K562 (cell line): ENCODE measurements around the gene RPL9. TPM values are rescaled to one million over a fixed set of nuclear protein-coding genes. Genes with fewer than 3 reads are reported as not detected.

Experiments
- BDP1 ChIP-seq: IDR thresholded peaks from 3 replicates; pipeline ENCODE4 v1.6.1; 2011; ENCODE audit not compliant: insufficient read length, insufficient read depth
- CBFB ChIP-seq: sonication (generic); formaldehyde crosslinking; IDR thresholded peaks from 2 replicates; pipeline ENCODE4 v1.4.0; 2020; ENCODE audit warnings: mild to moderate bottlenecking, missing genetic modification reagents
- CBX2 ChIP-seq: fragments of 200-600 bp; sonication (generic); IDR thresholded peaks from one replicate; pipeline ENCODE4 v1.6.1; 2012; ENCODE audit warnings: mild to moderate bottlenecking, low read length, inconsistent platforms; ENCODE audit not compliant: insufficient read depth, poor library complexity, severe bottlenecking
- CC2D1A ChIP-seq: fragments of 450-650 bp; IDR thresholded peaks from 2 replicates; pipeline ENCODE4 v1.6.1; 2017; ENCODE audit warnings: mild to moderate bottlenecking
- CEBPB ChIP-seq: fragments of 450-650 bp; IDR thresholded peaks from 2 replicates; pipeline ENCODE4 v1.6.1; 2016; ENCODE audit warnings: missing genetic modification characterization, missing compliant biosample characterization
- EGR1 ChIP-seq: fragments of 450-650 bp; conservative IDR thresholded peaks from 2 replicates; pipeline ENCODE4 v1.6.1; 2017; ENCODE audit warnings: mild to moderate bottlenecking
- HCFC1 ChIP-seq: IDR thresholded peaks from 2 replicates; pipeline ENCODE4 v1.6.1; 2012; ENCODE audit warnings: low read depth, low read length, improper control_type of control experiment
- HDGF ChIP-seq: fragments of 450-650 bp; IDR thresholded peaks from 2 replicates; pipeline ENCODE4 v1.6.1; 2016
- HIVEP1 ChIP-seq: fragments of 250-450 bp; sonication (Bioruptor Pico); IDR thresholded peaks from 2 replicates; pipeline ENCODE4 v1.4.0; 2020; ENCODE audit warnings: mild to moderate bottlenecking
- HLTF ChIP-seq: fragments of 450-650 bp; IDR thresholded peaks from 2 replicates; pipeline ENCODE4 v1.6.1; 2016
- KHSRP ChIP-seq: fragments of 450-650 bp; IDR thresholded peaks from 2 replicates; pipeline ENCODE4 v1.6.1; 2017
- MEF2D ChIP-seq: conservative IDR thresholded peaks from 2 replicates; pipeline ENCODE4 v1.6.1; 2016; ENCODE audit warnings: low read depth, missing genetic modification characterization, missing compliant biosample characterization
- NFIC ChIP-seq: fragments of 450-650 bp; IDR thresholded peaks from 2 replicates; pipeline ENCODE4 v1.6.1; 2017; ENCODE audit warnings: mild to moderate bottlenecking, inconsistent platforms
- NONO ChIP-seq, 2 experiments: fragments of 200-400 bp in 1 of 2; fragments of 450-650 bp in 1 of 2; formaldehyde crosslinking in 1 of 2; IDR thresholded peaks; 2 replicates each; pipeline ENCODE4 v1.6.1; 2017; ENCODE audit warnings: low read depth in 2 of 2, mild to moderate bottlenecking in 2 of 2, moderate library complexity in 2 of 2, low read length in 1 of 2
- NRF1 ChIP-seq, 2 experiments: fragments of 450-650 bp; IDR thresholded peaks in 1 of 2; conservative IDR thresholded peaks in 1 of 2; 2 replicates each; pipeline ENCODE4 v1.6.1; 2014; ENCODE audit warnings: mild to moderate bottlenecking in 2 of 2
- PCBP1 ChIP-seq: fragments of 200-400 bp; formaldehyde crosslinking; IDR thresholded peaks from 2 replicates; pipeline ENCODE4 v1.6.1; 2018; ENCODE audit warnings: mild to moderate bottlenecking, low read depth, low read length; ENCODE audit not compliant: poor library complexity, severe bottlenecking
- ZNF124 ChIP-seq: sonication (generic); formaldehyde crosslinking; IDR thresholded peaks from 2 replicates; pipeline ENCODE4 v1.8.1; 2022; ENCODE audit warnings: missing genetic modification reagents
- ZNF184 ChIP-seq: sonication (generic); formaldehyde crosslinking; IDR thresholded peaks from 2 replicates; pipeline ENCODE4 v1.5.0; 2020; ENCODE audit warnings: missing genetic modification reagents
- ZNF316 ChIP-seq: fragments of 450-650 bp; IDR thresholded peaks from 2 replicates; pipeline ENCODE4 v1.6.1; 2016
- ZNF347 ChIP-seq: fragments of 450-650 bp; formaldehyde crosslinking; IDR thresholded peaks from 2 replicates; pipeline ENCODE4 v1.4.0; 2020; ENCODE audit warnings: low read depth, mild to moderate bottlenecking, moderate library complexity
- ZNF699 ChIP-seq: fragments of 250-450 bp; sonication (Bioruptor Pico); IDR thresholded peaks from 2 replicates; pipeline ENCODE4 v1.8.0; 2021; ENCODE audit warnings: mild to moderate bottlenecking, moderate library complexity; ENCODE audit not compliant: insufficient replicate concordance
- polyA plus RNA-seq, 8 experiments: library from polyadenylated mRNA; depleted of rRNA in 4 of 8; stranded (reverse) in 5 of 8; unstranded in 3 of 8; fragments of >200 nt; fragmentation: Nextera tagmentation in 2 of 8; fragmentation: Illumina TruSeq in 1 of 8; extraction: Ambion mirVana in 2 of 8; extraction: Trizol in 1 of 8; gene quantifications; 2 replicates each; pipeline versions ENCODE4 v1.2.1 to v1.2.3, GENCODE V29; 2011 to 2014; ENCODE audit warnings: inconsistent platforms in 1 of 8, missing spikeins in 1 of 8
- total RNA-seq, 7 experiments: library from RNA; depleted of rRNA in 6 of 7; stranded (reverse); fragments of >200 nt in 6 of 7; fragmentation: Illumina TruSeq in 2 of 7; extraction: Trizol in 2 of 7; gene quantifications; 2 replicates each; pipeline versions ENCODE4 v1.2.1 to v1.2.3, GENCODE V29; 2011 to 2021; ENCODE audit warnings: low replicate concordance in 1 of 7
- TF ChIP-seq, protein P1 (sequence below), 2 experiments: fragments of 450-650 bp in 1 of 2; sonication (generic) in 1 of 2; formaldehyde crosslinking; conservative IDR thresholded peaks; 2 replicates each; pipeline versions ENCODE4 v1.4.0 to v1.8.1; 2020 to 2022; ENCODE audit warnings: mild to moderate bottlenecking in 1 of 2, missing genetic modification reagents in 1 of 2
- TF ChIP-seq, protein P2 (sequence below): fragments of 200-800 bp; sonication (Bioruptor generic); IDR thresholded peaks from 2 replicates; pipeline ENCODE4 v1.6.1; 2017; ENCODE audit warnings: missing genetic modification characterization, missing compliant biosample characterization
- TF ChIP-seq, protein P3 (sequence below): fragments of 200-800 bp; sonication (Bioruptor generic); IDR thresholded peaks from 2 replicates; pipeline ENCODE4 v1.6.1; 2016; ENCODE audit warnings: missing genetic modification characterization, missing compliant biosample characterization

RPL9 gene
- total and polyA plus RNA-seq, 9 of the 15 experiments (the other 6 are each of a cell fraction or from before 2014, with no cell fraction given), result 1,925 to 5,178 (median 3,033) TPM

DNA sequence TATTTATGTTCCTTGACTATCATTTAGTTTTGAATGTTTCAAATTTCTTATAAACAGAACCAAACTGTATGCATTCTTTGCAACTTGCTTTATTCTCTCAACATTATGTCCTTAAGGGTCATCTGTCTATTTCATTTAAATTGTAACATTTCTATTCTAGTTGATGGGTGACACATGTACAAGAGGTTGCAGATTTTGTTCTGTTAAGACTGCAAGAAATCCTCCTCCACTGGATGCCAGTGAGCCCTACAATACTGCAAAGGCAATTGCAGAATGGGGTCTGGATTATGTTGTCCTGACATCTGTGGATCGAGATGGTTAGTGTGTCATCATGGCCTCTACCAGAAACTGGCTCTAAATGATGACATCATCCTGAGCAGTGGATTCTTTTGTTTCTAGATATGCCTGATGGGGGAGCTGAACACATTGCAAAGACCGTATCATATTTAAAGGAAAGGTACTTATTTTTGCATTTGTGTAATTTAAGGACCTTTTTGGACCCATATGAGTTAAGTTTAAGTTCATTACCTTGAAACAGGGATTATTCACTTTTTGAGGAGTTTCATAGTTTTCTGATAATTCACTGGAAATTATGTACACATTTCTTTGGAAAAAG is 6.3 kb upstream of the RPL9 start (continued):
- TF ChIP-seq ZNF347 (CRISPR knock-in tag), result no peak
- TF ChIP-seq CBFB (CRISPR knock-in tag), result no peak
- TF ChIP-seq HDGF, result no peak
- TF ChIP-seq, protein P1, sequence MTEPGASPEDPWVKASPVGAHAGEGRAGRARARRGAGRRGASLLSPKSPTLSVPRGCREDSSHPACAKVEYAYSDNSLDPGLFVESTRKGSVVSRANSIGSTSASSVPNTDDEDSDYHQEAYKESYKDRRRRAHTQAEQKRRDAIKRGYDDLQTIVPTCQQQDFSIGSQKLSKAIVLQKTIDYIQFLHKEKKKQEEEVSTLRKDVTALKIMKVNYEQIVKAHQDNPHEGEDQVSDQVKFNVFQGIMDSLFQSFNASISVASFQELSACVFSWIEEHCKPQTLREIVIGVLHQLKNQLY (CRISPR knock-in tag; conservative IDR thresholded peaks at IDR 0.05), result no peak
- TF ChIP-seq NFIC, result 0 out of 2 replicates have a peak, but pooled peaks have one; percentile 5
- peak; percentile 69 for TF ChIP-seq CEBPB (tag)
- TF ChIP-seq NONO (IDR thresholded peaks at IDR 0.05; ENCODE audit: low read depth in 2 of 2, low read length in 1 of 2), result no peak
- peak in 1 of 2 experiments; percentile 13; a peak in 1 of 4 replicates for TF ChIP-seq NRF1 (conservative IDR thresholded peaks at IDR 0.05 in 1 of 2, IDR thresholded peaks at IDR 0.05 in 1 of 2)
- no peak for TF ChIP-seq MEF2D
- no peak for TF ChIP-seq KHSRP
- TF ChIP-seq PCBP1, result no peak
- TF ChIP-seq, protein P2, sequence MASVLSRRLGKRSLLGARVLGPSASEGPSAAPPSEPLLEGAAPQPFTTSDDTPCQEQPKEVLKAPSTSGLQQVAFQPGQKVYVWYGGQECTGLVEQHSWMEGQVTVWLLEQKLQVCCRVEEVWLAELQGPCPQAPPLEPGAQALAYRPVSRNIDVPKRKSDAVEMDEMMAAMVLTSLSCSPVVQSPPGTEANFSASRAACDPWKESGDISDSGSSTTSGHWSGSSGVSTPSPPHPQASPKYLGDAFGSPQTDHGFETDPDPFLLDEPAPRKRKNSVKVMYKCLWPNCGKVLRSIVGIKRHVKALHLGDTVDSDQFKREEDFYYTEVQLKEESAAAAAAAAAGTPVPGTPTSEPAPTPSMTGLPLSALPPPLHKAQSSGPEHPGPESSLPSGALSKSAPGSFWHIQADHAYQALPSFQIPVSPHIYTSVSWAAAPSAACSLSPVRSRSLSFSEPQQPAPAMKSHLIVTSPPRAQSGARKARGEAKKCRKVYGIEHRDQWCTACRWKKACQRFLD (CRISPR knock-in tag), result no peak
- no peak for TF ChIP-seq ZNF699
- no peak for TF ChIP-seq EGR1
- peak; percentile 61 for TF ChIP-seq HCFC1
- no peak for TF ChIP-seq CBX2
- TF ChIP-seq HLTF, result no peak
- no peak for TF ChIP-seq ZNF184
- TF ChIP-seq ZNF316, result 0 out of 2 replicates have a peak, but pooled peaks have one; percentile 7
- TF ChIP-seq, protein P3, sequence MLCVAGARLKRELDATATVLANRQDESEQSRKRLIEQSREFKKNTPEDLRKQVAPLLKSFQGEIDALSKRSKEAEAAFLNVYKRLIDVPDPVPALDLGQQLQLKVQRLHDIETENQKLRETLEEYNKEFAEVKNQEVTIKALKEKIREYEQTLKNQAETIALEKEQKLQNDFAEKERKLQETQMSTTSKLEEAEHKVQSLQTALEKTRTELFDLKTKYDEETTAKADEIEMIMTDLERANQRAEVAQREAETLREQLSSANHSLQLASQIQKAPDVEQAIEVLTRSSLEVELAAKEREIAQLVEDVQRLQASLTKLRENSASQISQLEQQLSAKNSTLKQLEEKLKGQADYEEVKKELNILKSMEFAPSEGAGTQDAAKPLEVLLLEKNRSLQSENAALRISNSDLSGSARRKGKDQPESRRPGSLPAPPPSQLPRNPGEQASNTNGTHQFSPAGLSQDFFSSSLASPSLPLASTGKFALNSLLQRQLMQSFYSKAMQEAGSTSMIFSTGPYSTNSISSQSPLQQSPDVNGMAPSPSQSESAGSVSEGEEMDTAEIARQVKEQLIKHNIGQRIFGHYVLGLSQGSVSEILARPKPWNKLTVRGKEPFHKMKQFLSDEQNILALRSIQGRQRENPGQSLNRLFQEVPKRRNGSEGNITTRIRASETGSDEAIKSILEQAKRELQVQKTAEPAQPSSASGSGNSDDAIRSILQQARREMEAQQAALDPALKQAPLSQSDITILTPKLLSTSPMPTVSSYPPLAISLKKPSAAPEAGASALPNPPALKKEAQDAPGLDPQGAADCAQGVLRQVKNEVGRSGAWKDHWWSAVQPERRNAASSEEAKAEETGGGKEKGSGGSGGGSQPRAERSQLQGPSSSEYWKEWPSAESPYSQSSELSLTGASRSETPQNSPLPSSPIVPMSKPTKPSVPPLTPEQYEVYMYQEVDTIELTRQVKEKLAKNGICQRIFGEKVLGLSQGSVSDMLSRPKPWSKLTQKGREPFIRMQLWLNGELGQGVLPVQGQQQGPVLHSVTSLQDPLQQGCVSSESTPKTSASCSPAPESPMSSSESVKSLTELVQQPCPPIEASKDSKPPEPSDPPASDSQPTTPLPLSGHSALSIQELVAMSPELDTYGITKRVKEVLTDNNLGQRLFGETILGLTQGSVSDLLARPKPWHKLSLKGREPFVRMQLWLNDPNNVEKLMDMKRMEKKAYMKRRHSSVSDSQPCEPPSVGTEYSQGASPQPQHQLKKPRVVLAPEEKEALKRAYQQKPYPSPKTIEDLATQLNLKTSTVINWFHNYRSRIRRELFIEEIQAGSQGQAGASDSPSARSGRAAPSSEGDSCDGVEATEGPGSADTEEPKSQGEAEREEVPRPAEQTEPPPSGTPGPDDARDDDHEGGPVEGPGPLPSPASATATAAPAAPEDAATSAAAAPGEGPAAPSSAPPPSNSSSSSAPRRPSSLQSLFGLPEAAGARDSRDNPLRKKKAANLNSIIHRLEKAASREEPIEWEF (CRISPR knock-in tag), result peak; percentile 44; the same call in 1 of the 2 replicates
- TF ChIP-seq BDP1, result no peak
- TF ChIP-seq HIVEP1 (CRISPR knock-in tag), result no peak
- TF ChIP-seq CC2D1A, result no peak
- no peak for TF ChIP-seq ZNF124 (CRISPR knock-in tag)
